Left ventricle myocardium inferior (tissue), 1 donor: ENCODE results near the gene CAPN5. TPM values are rescaled to one million over a fixed set of nuclear protein-coding genes. Genes with fewer than 3 reads are reported as not detected.

Source experiments
- DNase-seq: peaks from one replicate; pipeline ENCODE4 v3.0.0-alpha.2; 2020
- H3K27ac ChIP-seq: fragments of 200-600 bp; replicated peaks from 2 replicates; pipeline ENCODE4 v1.8.0; 2021
- H3K27me3 ChIP-seq: fragments of 200-600 bp; 2 replicates; pipeline ENCODE4 v1.8.0; 2021; ENCODE audit warnings: low read depth
- H3K36me3 ChIP-seq: fragments of 200-600 bp; 2 replicates; pipeline ENCODE4 v1.8.0; 2021
- H3K4me1 ChIP-seq: fragments of 200-600 bp; 2 replicates; pipeline ENCODE4 v1.8.0; 2021
- H3K4me3 ChIP-seq: fragments of 200-600 bp; 2 replicates; pipeline ENCODE4 v1.8.0; 2021; ENCODE audit warnings: mild to moderate bottlenecking, moderate library complexity
- H3K9me3 ChIP-seq: fragments of 200-600 bp; replicated peaks from 2 replicates; pipeline ENCODE4 v1.8.0; 2021
- CTCF ChIP-seq: fragments of 200-600 bp; IDR thresholded peaks from 2 replicates; pipeline ENCODE4 v1.8.0; 2021; ENCODE audit warnings: antibody characterized with exemption, mild to moderate bottlenecking, borderline replicate concordance
- intact Hi-C: fragments of 100-400 bp; cut with micrococcal nuclease; formaldehyde crosslinking; loops from one replicate; pipeline ENCODE4 v1.11.0; 2022
- total RNA-seq: library from RNA; stranded (reverse); fragmentation: NEBNext Ultra II Directional; extraction: Animal tissue kit (Norgen Biotek cat#: 25700); gene quantifications from one replicate; pipeline ENCODE4 v1.2.1, GENCODE V29; 2021
- donor health status: DM: no; HTN: yes; CAD: no; lungs with severe emphysema.

CAPN5 gene
- total RNA-seq, 1 donor from 2014 or later, result 2.3 TPM

GRCh38 chr11:77123591-77123990, 56.8 kb downstream of the CAPN5 start:
- DNase-seq, result no peak
- peaks cover 20% of the 10 kb centered on the region for H3K4me1 ChIP-seq
- no peak for TF ChIP-seq CTCF
- H3K36me3 ChIP-seq, result no peaks in the 10 kb centered on the region
- peaks cover 13% of the 10 kb centered on the region for H3K27me3 ChIP-seq
- H3K9me3 ChIP-seq, result no peaks in the 10 kb centered on the region
- no peak overlapping the region for H3K4me3 ChIP-seq
- no peak overlapping the region for H3K27ac ChIP-seq
- intact Hi-C loops, result no loop called here

GRCh38 chr11:77124041-77124440, 57.3 kb downstream of the CAPN5 start:
- TF ChIP-seq CTCF, result no peak
- no peak for DNase-seq
- H3K36me3 ChIP-seq, result no peaks in the 10 kb centered on the region

GRCh38 chr11:77124488-77124887, 57.7 kb downstream of the CAPN5 start:
- Histone ChIP-seq H3K36me3 (no peaks in the 10 kb centered on the region), H3K9me3 (no peaks in the 10 kb centered on the region), H3K4me3 (no peak overlapping the region), H3K4me1 (peaks cover 21% of the 10 kb centered on the region), H3K27me3 (peaks cover 13% of the 10 kb centered on the region), H3K27ac (no peak overlapping the region)
- TF ChIP-seq CTCF, result no peak
- DNase-seq, result no peak
- intact Hi-C loops, result no loop called here

More at GRCh38 chr11:77124041-77124440, 57.3 kb downstream of the CAPN5 start:
- H3K4me3 ChIP-seq, result no peak overlapping the region
- no peak overlapping the region for H3K27ac ChIP-seq
- H3K9me3 ChIP-seq, result no peaks in the 10 kb centered on the region
- peaks cover 13% of the 10 kb centered on the region for H3K27me3 ChIP-seq
- peaks cover 21% of the 10 kb centered on the region for H3K4me1 ChIP-seq
- intact Hi-C loops, result no loop called here

GRCh38 chr11:77125191-77125590, 58.4 kb downstream of the CAPN5 start:
- TF ChIP-seq CTCF, result no peak
- no peaks in the 10 kb centered on the region for H3K36me3 ChIP-seq
- no peaks in the 10 kb centered on the region for H3K9me3 ChIP-seq
- intact Hi-C loops, result loop anchor here (5.0 kb wide), 1 partner anchor 62 kb away; no protein-coding TSS in a partner anchor
- peaks cover 13% of the 10 kb centered on the region for H3K27me3 ChIP-seq
- DNase-seq, result no peak
- peaks cover 27% of the 10 kb centered on the region for H3K4me1 ChIP-seq
- no peak overlapping the region for H3K27ac ChIP-seq
- H3K4me3 ChIP-seq, result no peak overlapping the region

- no peaks in the 10 kb centered on the region for H3K9me3 ChIP-seq
- peaks cover 32% of the 10 kb centered on the region for H3K4me1 ChIP-seq
- no peaks in the 10 kb centered on the region for H3K36me3 ChIP-seq
- peaks cover 13% of the 10 kb centered on the region for H3K27me3 ChIP-seq
- DNase-seq, result no peak
- H3K4me3 ChIP-seq, result no peak overlapping the region
- no peak for TF ChIP-seq CTCF
- intact Hi-C loops, result loop anchor here (5.0 kb wide), 1 partner anchor 62 kb away; no protein-coding TSS in a partner anchor
- no peak overlapping the region for H3K27ac ChIP-seq
Measured at GRCh38 chr11:77125695-77126094, 58.9 kb downstream of the CAPN5 start.
